ENCODE measurements around the gene GLRX5. TPM values are rescaled to one million over a fixed set of nuclear protein-coding genes. Genes with fewer than 3 reads are reported as not detected.
A peak's percentile ranks its signal among the peaks of the same experiment; 100 is the strongest.

The GLRX5 gene
- total and polyA plus RNA-seq, 8 donors, result 8.8 to 22.9 (median 14.6) TPM

GRCh38 chr14:95515596-95516552, 19.0 kb upstream of the GLRX5 start:
- peaks cover 0 to 4% (median 0%) of the 10 kb centered on the region in 3 donors for H3K4me1 ChIP-seq
- ATAC-seq, result peak; percentile 70 to 84 (median 79)
- no peaks in the 10 kb centered on the region for H3K36me3 ChIP-seq
- peak overlapping the region; percentile 44 to 69 (median 52) for H3K4me3 ChIP-seq
- 4% methylated on average over 44 to 50 of the region's 50 CpGs for WGBS, 2 donors
- no peaks in the 10 kb centered on the region for H3K9me3 ChIP-seq
- no peak for FAIRE-seq
- H3K27ac ChIP-seq, result peak overlapping the region in 1 of 4 donors; percentile 50
- no peaks in the 10 kb centered on the region for H3K27me3 ChIP-seq
- intact Hi-C loops (cut with DNase I), result no loop called here
- peak in 3 of 4 donors; percentile 8 to 18 (median 11) for TF ChIP-seq CTCF (IDR thresholded peaks at IDR 0.05)
- DNase-seq, result peak; percentile 44 to 81 (median 55)

- intact Hi-C loops (cut with DNase I), result no loop called here
- WGBS, 2 donors, result 7 to 14% methylated on average over 31 to 60 of the region's 60 CpGs
- DNase-seq, result peak in 3 of 6 donors; percentile 52 to 77 (median 76)
Observed at GRCh38 chr14:95516554-95517181, 18.2 kb upstream of the GLRX5 start, which contains the start of gene SYNE3. TSS of gene SYNE3 (minus strand) at chr14:95516650. CDS start at chr14:95475821, 40,829 bp downstream.

GRCh38 chr14:95518045-95518751, 16.7 kb upstream of the GLRX5 start:
- Histone ChIP-seq H3K27ac (no peak overlapping the region), H3K36me3 (no peaks in the 10 kb centered on the region), H3K4me1 (peaks cover under 1 to 7% (median 4%) of the 10 kb centered on the region in 3 donors), H3K27me3 (no peaks in the 10 kb centered on the region), H3K4me3 (no peak overlapping the region), H3K9me3 (no peaks in the 10 kb centered on the region)
- FAIRE-seq, result no peak
- DNase-seq, result no peak
- intact Hi-C loops (cut with DNase I), result no loop called here
- no peak for TF ChIP-seq CTCF (IDR thresholded peaks at IDR 0.05)
- no peak for ATAC-seq
- 61 to 65% methylated on average over 8 of the region's 8 CpGs for WGBS, 2 donors

More at GRCh38 chr14:95516554-95517181, 18.2 kb upstream of the GLRX5 start, which contains the start of gene SYNE3:
- Histone ChIP-seq H3K27ac (peak within 1 kb of the TSS in 2 of 4 donors; percentile 12 to 50), H3K27me3 (no peaks in the 10 kb centered on the region), H3K36me3 (no peaks in the 10 kb centered on the region), H3K9me3 (no peaks in the 10 kb centered on the region), H3K4me1 (peaks cover 0 to 4% (median 0%) of the 10 kb centered on the region in 3 donors), H3K4me3 (peak within 1 kb of the TSS; percentile 44 to 69 (median 52))
- ATAC-seq (peak; percentile 58 to 84 (median 80)), FAIRE-seq (no peak)
- TF ChIP-seq CTCF (IDR thresholded peaks at IDR 0.05), result no peak

GRCh38 chr14:95519699-95520098, 15.2 kb upstream of the GLRX5 start:
- Histone ChIP-seq H3K4me3 (no peak overlapping the region), H3K27ac (no peak overlapping the region), H3K4me1 (peaks cover 4 to 16% (median 13%) of the 10 kb centered on the region in 3 donors), H3K27me3 (no peaks in the 10 kb centered on the region), H3K36me3 (no peaks in the 10 kb centered on the region), H3K9me3 (no peaks in the 10 kb centered on the region)
- FAIRE-seq (no peak), DNase-seq (no peak), ATAC-seq (peak in 2 of 4 donors; percentile 6 to 24)
- 49 to 74% methylated on average over 6 of the region's 6 CpGs for WGBS, 2 donors
- intact Hi-C loops (cut with DNase I), result loop anchor here in 1 of 3 donors (5.0 kb wide), 1 partner anchor 72 kb away; no protein-coding TSS in a partner anchor
- no peak for TF ChIP-seq CTCF (IDR thresholded peaks at IDR 0.05)
